Activated CD4-positive, alpha-beta T cell treated with anti-CD3 and anti-CD28 coated beads, Interleukin-2, amount 50 U/mL, for 4 hours (primary cell): Measurements from ENCODE around the gene RAD18.

Experiments used
- DNase-seq, 2 experiments: peaks; one replicate each; pipeline ENCODE4 v3.0.0-alpha.2; 2020

RAD18 gene

GRCh38 chr3:8984526-8984925 lies 21.3 kb upstream of the RAD18 start:
- DNase-seq: no peak

GRCh38 chr3:8984081-8984480 lies 20.8 kb upstream of the RAD18 start:
- DNase-seq: no peak

GRCh38 chr3:8983591-8983990 lies 20.3 kb upstream of the RAD18 start:
- no peak for DNase-seq

GRCh38 chr3:8983026-8983425 lies 19.8 kb upstream of the RAD18 start:
- DNase-seq: no peak

GRCh38 chr3:8982509-8982908 lies 19.2 kb upstream of the RAD18 start:
- no peak for DNase-seq

- no peak for DNase-seq
Measured at GRCh38 chr3:8981700-8982099, 18.4 kb upstream of the RAD18 start.

GRCh38 chr3:8981296-8981695 lies 18.0 kb upstream of the RAD18 start:
- no peak for DNase-seq

GRCh38 chr3:8980756-8981257 lies 17.5 kb upstream of the RAD18 start:
- no peak for DNase-seq

GRCh38 chr3:8979262-8979661 lies 16.0 kb upstream of the RAD18 start:
- DNase-seq: no peak

- no peak for DNase-seq
Measured at GRCh38 chr3:8978551-8978950, 15.3 kb upstream of the RAD18 start.

- DNase-seq: no peak
Measured at GRCh38 chr3:8976540-8977182, 13.4 kb upstream of the RAD18 start.

- no peak for DNase-seq
Measured at GRCh38 chr3:8975081-8976020, 12.1 kb upstream of the RAD18 start.

GRCh38 chr3:8974458-8974857 lies 11.2 kb upstream of the RAD18 start:
- no peak for DNase-seq

- no peak for DNase-seq
Measured at GRCh38 chr3:8972639-8973038, 9.4 kb upstream of the RAD18 start.

GRCh38 chr3:8970971-8971589 lies 7.8 kb upstream of the RAD18 start:
- peak; percentile 67 to 68 for DNase-seq

GRCh38 chr3:8969241-8969640 lies 6.0 kb upstream of the RAD18 start:
- no peak for DNase-seq

GRCh38 chr3:8968375-8968882 lies 5.2 kb upstream of the RAD18 start:
- no peak for DNase-seq

- DNase-seq: no peak
Measured at GRCh38 chr3:8967553-8967952, 4.3 kb upstream of the RAD18 start.

- DNase-seq: no peak
Measured at GRCh38 chr3:8966820-8967348, 3.6 kb upstream of the RAD18 start.

- no peak for DNase-seq
Measured at GRCh38 chr3:8966150-8966819, 3.0 kb upstream of the RAD18 start.

GRCh38 chr3:8964436-8965370 lies 1.4 kb upstream of the RAD18 start:
- DNase-seq: no peak
